ENCODE data around the gene SHBG. TPM values are rescaled to one million over a fixed set of nuclear protein-coding genes. Genes with fewer than 3 reads are reported as not detected.
"Not testable (repeated sequence)": the region's sequence is repeated elsewhere in the genome, so short reads cannot be mapped to it uniquely, and the experiment has no call there.

The SHBG gene
- total RNA-seq, 1 experiment from 2014 or later = not detected

- DNase-seq (ENCODE audit: low spot score) = no peak
These were observed 18.2 kb upstream of the SHBG start for GRCh38 chr17:7611635-7612293.

- DNase-seq (ENCODE audit: low spot score) = no peak
These were observed 17.7 kb upstream of the SHBG start for GRCh38 chr17:7612294-7612640.

- peak; percentile 35 for DNase-seq (ENCODE audit: low spot score)
These were observed 16.0 kb upstream of the SHBG start for GRCh38 chr17:7613769-7614424.

- DNase-seq (ENCODE audit: low spot score) = peak; percentile 97
These were observed 15.3 kb upstream of the SHBG start, which contains the start of gene FXR2 for GRCh38 chr17:7614425-7615264. Gene FXR2, minus strand, starts transcription at chr17:7614897. Its CDS starts 365 bp downstream, at chr17:7614532.

- DNase-seq (ENCODE audit: low spot score) = no peak
These were observed 14.6 kb upstream of the SHBG start for GRCh38 chr17:7615265-7615747.

GRCh38 chr17:7618608-7619007 lies 11.3 kb upstream of the SHBG start:
- DNase-seq (ENCODE audit: low spot score) = no peak

- DNase-seq (ENCODE audit: low spot score) = no peak
These were observed 9.1 kb upstream of the SHBG start for GRCh38 chr17:7620835-7621234.

- no peak for DNase-seq (ENCODE audit: low spot score)
These were observed 6.3 kb upstream of the SHBG start for GRCh38 chr17:7623661-7624060.

GRCh38 chr17:7625749-7626148 lies 4.2 kb upstream of the SHBG start:
- DNase-seq (ENCODE audit: low spot score) = not testable (repeated sequence)

GRCh38 chr17:7626307-7626706 lies 3.6 kb upstream of the SHBG start:
- DNase-seq (ENCODE audit: low spot score) = no peak

GRCh38 chr17:7626956-7627249 lies 3.0 kb upstream of the SHBG start:
- DNase-seq (ENCODE audit: low spot score) = no peak

- peak; percentile 55 for DNase-seq (ENCODE audit: low spot score)
These were observed 2.4 kb upstream of the SHBG start, which contains the start of gene SAT2 for GRCh38 chr17:7627250-7628121. Gene SAT2, minus strand, starts transcription at chr17:7627821. Its CDS starts 186 bp downstream, at chr17:7627635.

GRCh38 chr17:7631398-7632380 lies 1.8 kb downstream of the SHBG start:
- DNase-seq (ENCODE audit: low spot score) = no peak

GRCh38 chr17:7632492-7632894 lies 2.6 kb downstream of the SHBG start:
- peak; percentile 25 for DNase-seq (ENCODE audit: low spot score)

GRCh38 chr17:7633093-7633492 lies 3.2 kb downstream of the SHBG start:
- no peak for DNase-seq (ENCODE audit: low spot score)

- peak; percentile 20 for DNase-seq (ENCODE audit: low spot score)
These were observed 4.4 kb downstream of the SHBG start for GRCh38 chr17:7634384-7634783.

- DNase-seq (ENCODE audit: low spot score) = no peak
These were observed 6.2 kb downstream of the SHBG start for GRCh38 chr17:7636163-7636562.

- no peak for DNase-seq (ENCODE audit: low spot score)
These were observed 10.8 kb downstream of the SHBG start for GRCh38 chr17:7640783-7641182.

GRCh38 chr17:7641635-7642034 lies 11.7 kb downstream of the SHBG start:
- DNase-seq (ENCODE audit: low spot score) = not testable (repeated sequence)

- DNase-seq (ENCODE audit: low spot score) = no peak
These were observed 14.8 kb downstream of the SHBG start for GRCh38 chr17:7644775-7645174.
